ENCODE data around the gene TMEM35B. TPM values are rescaled to one million over a fixed set of nuclear protein-coding genes. Genes with fewer than 3 reads are reported as not detected.
"Not testable (repeated sequence)": the region's sequence is repeated elsewhere in the genome, so short reads cannot be mapped to it uniquely, and the experiment has no call there.

Gene TMEM35B
- total RNA-seq, 1 donor from 2014 or later, result 30.6 TPM

DNA sequence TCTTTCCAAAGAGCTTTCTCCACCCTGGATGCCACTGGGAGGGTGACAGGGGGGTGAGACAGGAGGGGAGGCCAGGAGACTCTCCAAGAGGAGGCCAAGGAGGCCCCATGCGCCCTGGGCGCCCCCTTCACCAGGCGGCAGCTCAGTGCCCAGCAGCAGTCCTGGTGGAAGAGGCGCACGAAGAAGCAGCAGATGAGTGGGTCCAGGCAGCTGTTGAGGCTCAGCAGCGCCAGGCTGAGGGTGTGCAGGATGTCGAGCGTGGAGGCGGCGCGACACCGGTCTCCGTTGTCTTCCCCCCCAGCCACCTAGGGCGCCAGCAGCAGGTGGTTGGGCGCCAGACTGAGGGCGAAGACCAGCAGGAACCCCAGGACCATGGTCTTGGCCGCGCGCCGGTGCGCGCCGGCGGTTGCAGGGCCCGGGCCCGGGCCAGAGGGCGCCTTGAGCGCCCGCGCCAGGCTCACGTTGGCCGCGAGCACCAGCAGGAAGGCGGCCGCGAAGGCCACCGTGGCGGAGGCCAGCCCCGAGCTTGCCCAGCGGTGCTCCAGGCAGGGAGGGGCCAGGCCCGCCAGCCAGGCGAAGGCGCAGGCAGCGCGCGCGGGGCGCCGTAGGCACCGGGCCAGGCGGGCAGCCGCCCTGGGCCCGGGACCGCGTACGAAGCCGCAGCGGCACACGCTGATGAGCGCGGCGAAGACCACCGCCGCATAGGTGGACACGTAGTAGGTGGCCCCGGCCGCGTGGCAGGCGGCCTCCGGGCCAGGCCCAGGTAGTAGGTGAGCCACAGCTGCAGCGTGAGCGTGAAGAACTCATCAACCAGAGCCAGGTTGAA, 8.6 kb downstream of the TMEM35B start:
- DNase-seq (ENCODE audit: low read depth in 2 of 2), result no peak

GRCh38 chr1:34975771-34976170, 9.4 kb downstream of the TMEM35B start:
- DNase-seq (ENCODE audit: low read depth in 2 of 2), result no peak

GRCh38 chr1:34975338-34975737, 9.8 kb downstream of the TMEM35B start:
- DNase-seq (ENCODE audit: low read depth in 2 of 2), result no peak

GRCh38 chr1:34974626-34975025, 10.5 kb downstream of the TMEM35B start:
- DNase-seq (ENCODE audit: low read depth in 2 of 2), result no peak

DNA sequence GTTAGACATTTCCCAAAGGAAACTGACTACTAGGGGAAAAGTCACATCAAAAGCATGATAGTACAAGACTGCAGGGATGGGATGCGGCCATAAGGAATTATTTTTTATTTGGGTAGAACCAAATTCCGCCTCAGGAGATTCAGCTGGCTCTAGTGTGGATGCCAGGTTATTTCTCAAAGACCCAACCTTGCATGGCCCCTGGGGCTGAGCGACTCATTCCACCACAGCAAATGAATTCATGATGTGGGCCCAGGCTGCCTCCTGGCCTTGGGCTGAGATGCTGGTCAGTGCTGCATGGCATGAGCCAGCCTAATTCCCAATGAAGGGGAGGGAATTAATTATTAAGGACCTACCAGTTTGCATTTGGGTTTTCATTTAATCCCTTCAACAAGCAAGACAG, 11.8 kb downstream of the TMEM35B start:
- DNase-seq (ENCODE audit: low read depth in 2 of 2), result no peak

GRCh38 chr1:34970829-34971228, 14.3 kb downstream of the TMEM35B start:
- no peak for DNase-seq (ENCODE audit: low read depth in 2 of 2)

GRCh38 chr1:34970220-34970735, 14.9 kb downstream of the TMEM35B start:
- DNase-seq (ENCODE audit: low read depth in 2 of 2), result no peak

- not testable (repeated sequence) for DNase-seq (ENCODE audit: low read depth in 2 of 2)
These were observed 16.9 kb downstream of the TMEM35B start for GRCh38 chr1:34968297-34968696.

GRCh38 chr1:34967672-34968071, 17.5 kb downstream of the TMEM35B start:
- not testable (repeated sequence) for DNase-seq (ENCODE audit: low read depth in 2 of 2)

- DNase-seq (ENCODE audit: low read depth in 2 of 2), result no peak
These were observed 19.6 kb downstream of the TMEM35B start for GRCh38 chr1:34965597-34965996.

DNA sequence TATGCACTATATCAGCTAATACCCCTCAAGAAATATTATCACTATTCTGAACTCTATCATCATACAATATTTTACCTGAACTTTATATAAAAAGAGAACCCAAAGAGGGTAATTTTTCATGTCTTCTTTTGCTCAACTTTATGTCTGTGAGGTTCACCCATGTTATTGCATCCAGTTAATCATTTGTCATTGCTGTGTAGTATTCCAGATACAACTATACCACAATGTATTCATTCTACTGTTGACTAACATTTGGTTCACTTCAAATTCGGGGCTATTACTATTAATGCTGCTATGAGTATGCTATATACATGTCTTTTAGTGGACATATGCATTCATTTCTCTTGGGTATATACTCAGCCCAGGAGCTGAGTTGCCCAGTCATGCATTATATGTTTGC, 34.7 kb downstream of the TMEM35B start:
- DNase-seq (ENCODE audit: low read depth in 2 of 2), result no peak

GRCh38 chr1:34948739-34949138, 36.4 kb downstream of the TMEM35B start:
- DNase-seq (ENCODE audit: low read depth in 2 of 2), result not testable (repeated sequence)

DNA sequence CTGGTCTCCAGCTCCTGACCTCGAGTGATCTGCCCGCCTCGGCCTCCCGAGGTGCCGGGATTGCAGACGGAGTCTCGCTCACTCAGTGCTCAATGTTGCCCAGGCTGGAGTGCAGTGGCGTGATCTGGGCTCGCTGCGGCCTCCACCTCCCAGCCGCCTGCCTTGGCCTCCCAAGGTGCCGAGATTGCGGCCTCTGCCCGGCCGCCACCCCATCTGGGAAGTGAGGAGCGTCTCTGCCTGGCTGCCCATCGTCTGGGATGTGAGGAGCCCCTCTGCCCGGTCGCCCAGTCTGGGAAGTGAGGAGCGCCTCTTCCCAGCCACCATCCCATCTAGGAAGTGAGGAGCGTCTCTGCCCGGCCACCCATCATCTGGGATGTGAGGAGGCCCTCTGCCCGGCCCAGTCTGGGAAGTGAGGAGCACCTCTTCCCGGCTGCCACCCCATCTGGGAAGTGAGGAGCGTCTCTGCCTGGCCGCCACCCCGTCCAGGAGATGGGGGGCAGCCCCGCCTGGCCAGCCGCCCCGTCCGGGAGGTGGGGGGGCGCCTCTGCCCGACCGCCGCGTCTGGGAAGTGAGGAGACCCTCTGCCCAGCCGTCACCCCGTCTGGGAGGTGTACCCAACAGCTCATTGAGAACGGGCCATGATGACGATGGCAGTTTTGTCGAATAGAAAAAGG, 37.4 kb downstream of the TMEM35B start:
- DNase-seq (ENCODE audit: low read depth in 2 of 2), result not testable (repeated sequence)

DNA sequence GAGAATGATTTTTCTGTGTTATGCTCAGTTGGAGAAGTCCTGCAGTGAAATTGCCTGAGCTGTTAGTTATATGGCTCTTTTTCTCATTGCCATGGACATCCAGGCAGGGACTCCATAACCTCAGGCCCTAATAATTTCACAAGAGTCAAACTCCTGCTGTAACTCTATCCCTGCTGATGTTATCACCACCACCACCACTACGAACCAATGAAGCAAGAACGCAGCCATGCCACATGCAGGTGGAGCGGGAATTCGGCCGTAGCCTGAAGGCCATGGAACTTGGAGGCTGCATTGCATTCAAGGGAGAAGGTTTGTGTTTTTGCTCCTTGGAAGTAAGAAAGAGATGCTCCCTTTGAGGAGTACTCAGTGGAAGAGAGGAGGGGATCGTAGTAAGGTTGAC, 38.9 kb downstream of the TMEM35B start:
- DNase-seq (ENCODE audit: low read depth in 2 of 2), result no peak

DNA sequence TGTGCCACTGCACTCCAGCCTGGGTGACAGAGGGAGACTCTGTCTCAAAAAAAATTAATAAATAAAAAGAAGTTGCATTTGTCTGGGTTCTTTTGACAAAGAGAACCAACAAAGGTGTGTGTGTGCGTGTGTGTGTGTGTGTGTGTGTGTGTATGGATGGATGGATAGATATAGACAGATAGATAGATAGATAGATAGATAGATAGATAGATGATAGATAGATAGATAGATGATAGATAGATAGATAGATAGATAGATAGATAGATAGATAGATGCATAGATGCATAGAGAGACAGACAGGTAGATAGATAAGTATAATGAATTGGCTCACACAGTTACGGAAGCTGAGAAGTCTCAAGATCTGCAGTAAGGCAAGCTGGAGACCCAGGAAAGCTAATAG, 43.3 kb downstream of the TMEM35B start:
- DNase-seq (ENCODE audit: low read depth in 2 of 2), result not testable (repeated sequence)

Other genes starting within 250 kb of the TMEM35B start
- not detected in 2 replicates for gene GJB5, start 230.3 kb downstream of the TMEM35B start, total RNA-seq
- gene GJB4, start 225.6 kb downstream of the TMEM35B start, total RNA-seq, result not detected in 2 replicates
- gene GJB3, start 204.1 kb downstream of the TMEM35B start, total RNA-seq, result under 0.01 and 0.13 TPM in 2 replicates
- gene GJA4, start 192.3 kb downstream of the TMEM35B start, total RNA-seq, result 62.4 and 70.5 TPM in 2 replicates
- gene SMIM12, start 125.6 kb downstream of the TMEM35B start, total RNA-seq, result 42.1 and 44.1 TPM in 2 replicates
- gene DLGAP3, start 55.7 kb downstream of the TMEM35B start, total RNA-seq, result under 0.01 TPM in 2 replicates
- 6.9 and 8.3 TPM in 2 replicates for gene ZMYM6, start 46.6 kb upstream of the TMEM35B start, total RNA-seq
- gene ZMYM1, start 94.0 kb upstream of the TMEM35B start, total RNA-seq, result 16.6 and 17.8 TPM in 2 replicates
- gene SFPQ, start 207.8 kb upstream of the TMEM35B start, total RNA-seq, result 127 and 153 TPM in 2 replicates

All from dermis microvascular lymphatic vessel endothelial cell (primary cell).